IMR-90 (cell line): ENCODE measurements around the gene FRMD5.

Experiments
- BHLHE40 ChIP-seq: fragments of 150-350 bp; IDR thresholded peaks from 2 replicates; pipeline ENCODE4 v1.6.1; 2016; ENCODE audit warnings: mild to moderate bottlenecking, low read depth, low read length
- CEBPB ChIP-seq: IDR thresholded peaks from 2 replicates; pipeline ENCODE4 v1.6.1; 2012; ENCODE audit warnings: low read depth, low read length, improper control_type of control experiment
- CHD1 ChIP-seq: IDR thresholded peaks from 2 replicates; pipeline ENCODE4 v1.6.1; 2012; ENCODE audit warnings: low read depth, low read length, improper control_type of control experiment
- FOS ChIP-seq: fragments of 150-350 bp; IDR thresholded peaks from 2 replicates; pipeline ENCODE4 v1.6.1; 2016; ENCODE audit warnings: low read depth, low read length
- MXI1 ChIP-seq: IDR thresholded peaks from 2 replicates; pipeline ENCODE4 v1.6.1; 2012; ENCODE audit warnings: low read depth, mild to moderate bottlenecking, low read length, moderate library complexity, borderline replicate concordance
- NFE2L2 ChIP-seq: fragments of 150-350 bp; IDR thresholded peaks from 2 replicates; pipeline ENCODE4 v1.6.1; 2016; ENCODE audit warnings: low read depth, mild to moderate bottlenecking, low read length
- POLR2A ChIP-seq: IDR thresholded peaks from 2 replicates; pipeline ENCODE4 v1.6.1; 2012; ENCODE audit warnings: mild to moderate bottlenecking, low read depth, low read length
- RAD21 ChIP-seq: IDR thresholded peaks from 2 replicates; pipeline ENCODE4 v1.6.1; 2012; ENCODE audit warnings: low read length, improper control_type of control experiment
- RCOR1 ChIP-seq: IDR thresholded peaks from 2 replicates; pipeline ENCODE4 v1.6.1; 2012; ENCODE audit warnings: mild to moderate bottlenecking, low read length, improper control_type of control experiment; ENCODE audit not compliant: insufficient replicate concordance
- RFX5 ChIP-seq: IDR thresholded peaks from 2 replicates; pipeline ENCODE4 v1.8.0; 2012; ENCODE audit warnings: low read depth, mild to moderate bottlenecking, low read length, moderate library complexity
- SMC3 ChIP-seq: fragments of 150-350 bp; IDR thresholded peaks from 2 replicates; pipeline ENCODE4 v1.6.1; 2016; ENCODE audit warnings: low read depth, mild to moderate bottlenecking, antibody characterized with exemption, low read length, moderate library complexity
- TF ChIP-seq, protein P1 (sequence below): conservative IDR thresholded peaks from 2 replicates; pipeline ENCODE4 v1.5.1; 2012; ENCODE audit warnings: mild to moderate bottlenecking, low read depth, low read length, improper control_type of control experiment
- TF ChIP-seq, protein P2 (sequence below): fragments of 150-350 bp; IDR thresholded peaks from 2 replicates; pipeline ENCODE4 v1.6.1; 2016; ENCODE audit warnings: low read depth, mild to moderate bottlenecking, low read length, moderate library complexity, borderline replicate concordance

DNA sequence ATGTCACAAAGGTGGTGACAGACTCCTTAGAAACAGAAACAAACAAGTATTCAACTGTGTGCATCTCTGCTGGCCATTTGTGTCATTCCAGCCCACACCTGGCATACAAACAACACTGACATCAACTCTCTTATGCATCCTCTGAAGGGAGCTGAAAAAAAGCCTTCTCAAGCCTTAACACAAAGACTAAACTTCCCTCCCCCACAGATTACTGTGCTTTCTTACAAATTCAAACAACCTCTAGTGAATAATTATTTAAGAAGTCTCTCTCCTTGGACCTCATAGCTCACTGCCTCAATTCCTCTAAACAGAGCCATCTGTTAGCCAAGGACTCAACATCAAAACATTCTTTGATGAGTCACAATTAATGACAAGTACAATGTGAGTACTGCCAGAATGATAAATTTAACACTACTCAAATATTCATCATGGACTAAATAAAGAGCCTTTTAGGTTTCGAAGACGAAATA is 236.2 kb downstream of the FRMD5 start:
- TF ChIP-seq, protein P1, sequence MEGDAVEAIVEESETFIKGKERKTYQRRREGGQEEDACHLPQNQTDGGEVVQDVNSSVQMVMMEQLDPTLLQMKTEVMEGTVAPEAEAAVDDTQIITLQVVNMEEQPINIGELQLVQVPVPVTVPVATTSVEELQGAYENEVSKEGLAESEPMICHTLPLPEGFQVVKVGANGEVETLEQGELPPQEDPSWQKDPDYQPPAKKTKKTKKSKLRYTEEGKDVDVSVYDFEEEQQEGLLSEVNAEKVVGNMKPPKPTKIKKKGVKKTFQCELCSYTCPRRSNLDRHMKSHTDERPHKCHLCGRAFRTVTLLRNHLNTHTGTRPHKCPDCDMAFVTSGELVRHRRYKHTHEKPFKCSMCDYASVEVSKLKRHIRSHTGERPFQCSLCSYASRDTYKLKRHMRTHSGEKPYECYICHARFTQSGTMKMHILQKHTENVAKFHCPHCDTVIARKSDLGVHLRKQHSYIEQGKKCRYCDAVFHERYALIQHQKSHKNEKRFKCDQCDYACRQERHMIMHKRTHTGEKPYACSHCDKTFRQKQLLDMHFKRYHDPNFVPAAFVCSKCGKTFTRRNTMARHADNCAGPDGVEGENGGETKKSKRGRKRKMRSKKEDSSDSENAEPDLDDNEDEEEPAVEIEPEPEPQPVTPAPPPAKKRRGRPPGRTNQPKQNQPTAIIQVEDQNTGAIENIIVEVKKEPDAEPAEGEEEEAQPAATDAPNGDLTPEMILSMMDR, result no peak
- no peak for TF ChIP-seq CHD1
- no peak for TF ChIP-seq CEBPB
- TF ChIP-seq POLR2A, result no peak
- no peak for TF ChIP-seq SMC3
- TF ChIP-seq RCOR1, result no peak
- no peak for TF ChIP-seq RAD21
- TF ChIP-seq BHLHE40, result 0 out of 2 replicates have a peak, but pooled peaks have one; percentile 8
- TF ChIP-seq MXI1, result no peak
- TF ChIP-seq, protein P2, sequence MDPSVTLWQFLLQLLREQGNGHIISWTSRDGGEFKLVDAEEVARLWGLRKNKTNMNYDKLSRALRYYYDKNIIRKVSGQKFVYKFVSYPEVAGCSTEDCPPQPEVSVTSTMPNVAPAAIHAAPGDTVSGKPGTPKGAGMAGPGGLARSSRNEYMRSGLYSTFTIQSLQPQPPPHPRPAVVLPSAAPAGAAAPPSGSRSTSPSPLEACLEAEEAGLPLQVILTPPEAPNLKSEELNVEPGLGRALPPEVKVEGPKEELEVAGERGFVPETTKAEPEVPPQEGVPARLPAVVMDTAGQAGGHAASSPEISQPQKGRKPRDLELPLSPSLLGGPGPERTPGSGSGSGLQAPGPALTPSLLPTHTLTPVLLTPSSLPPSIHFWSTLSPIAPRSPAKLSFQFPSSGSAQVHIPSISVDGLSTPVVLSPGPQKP, result no peak
- TF ChIP-seq RFX5, result no peak
- TF ChIP-seq NFE2L2, result no peak
- TF ChIP-seq FOS, result peak; percentile 60; the same call in 1 of the 2 replicates
